Erythroblast (primary cell): ENCODE data around the gene THSD4.

Experiments used
- GATA1 ChIP-seq: IDR thresholded peaks from 2 replicates; pipeline ENCODE4 v1.6.1; 2011; ENCODE audit warnings: low read depth, mild to moderate bottlenecking, control low read depth, low read length, moderate library complexity
- POLR2A ChIP-seq: IDR thresholded peaks from 2 replicates; pipeline ENCODE4 v1.6.1; 2011; ENCODE audit warnings: mild to moderate bottlenecking, low read length

- TF ChIP-seq POLR2A: no peak
- TF ChIP-seq GATA1: no peak
Observed at GRCh38 chr15:71638876-71639275, 523.6 kb downstream of the THSD4 start.
